K562 (cell line): ENCODE measurements around the gene SLC29A2. TPM values are rescaled to one million over a fixed set of nuclear protein-coding genes. Genes with fewer than 3 reads are reported as not detected.

Experiments used
- CC2D1A ChIP-seq: fragments of 450-650 bp; IDR thresholded peaks from 2 replicates; pipeline ENCODE4 v1.6.1; 2017; ENCODE audit warnings: mild to moderate bottlenecking
- GABPA ChIP-seq: fragments of 200-800 bp; sonication (Bioruptor generic); conservative IDR thresholded peaks from 2 replicates; pipeline ENCODE4 v1.6.1; 2016; ENCODE audit warnings: low read depth, missing genetic modification characterization, missing compliant biosample characterization
- GTF3C2 ChIP-seq: IDR thresholded peaks from 3 replicates; pipeline ENCODE4 v1.6.1; 2011; ENCODE audit warnings: borderline replicate concordance, mild to moderate bottlenecking, moderate library complexity; ENCODE audit not compliant: insufficient read length; ENCODE audit errors: extremely low read depth
- MITF ChIP-seq: IDR thresholded peaks from 2 replicates; pipeline ENCODE4 v1.6.1; 2014; ENCODE audit warnings: antibody characterized with exemption
- NUFIP1 ChIP-seq: fragments of 450-650 bp; IDR thresholded peaks from 2 replicates; pipeline ENCODE4 v1.6.1; 2018; ENCODE audit not compliant: partially characterized antibody
- RBM25 ChIP-seq: fragments of 200-400 bp; formaldehyde crosslinking; IDR thresholded peaks from 2 replicates; pipeline ENCODE4 v1.6.1; 2018; ENCODE audit warnings: low read length, low read depth, moderate library complexity; ENCODE audit not compliant: severe bottlenecking
- SIN3B ChIP-seq: fragments of 450-650 bp; IDR thresholded peaks from 2 replicates; pipeline ENCODE4 v1.6.1; 2017; ENCODE audit warnings: low read depth, mild to moderate bottlenecking, moderate library complexity
- SMARCA5 ChIP-seq: fragments of 450-650 bp; IDR thresholded peaks from 2 replicates; pipeline ENCODE4 v1.6.1; 2016
- SUPT5H ChIP-seq: fragments of 450-650 bp; IDR thresholded peaks from 2 replicates; pipeline ENCODE4 v1.6.1; 2016
- TBL1XR1 ChIP-seq, 2 experiments: IDR thresholded peaks; 2 replicates each; pipeline ENCODE4 v1.6.1; 2012; ENCODE audit warnings: improper control_type of control experiment in 2 of 2, low read length in 2 of 2, mild to moderate bottlenecking in 1 of 2
- TCF7 ChIP-seq: sonication (generic); IDR thresholded peaks from 2 replicates; pipeline ENCODE4 v1.6.1; 2016; ENCODE audit warnings: antibody characterized with exemption, borderline replicate concordance
- ZBTB49 ChIP-seq: sonication (generic); formaldehyde crosslinking; IDR thresholded peaks from 2 replicates; pipeline ENCODE4 v1.8.0; 2022; ENCODE audit warnings: missing genetic modification reagents, mild to moderate bottlenecking, borderline replicate concordance
- polyA plus RNA-seq, 8 experiments: library from polyadenylated mRNA; depleted of rRNA in 4 of 8; stranded (reverse) in 5 of 8; unstranded in 3 of 8; fragments of >200 nt; fragmentation: Nextera tagmentation in 2 of 8; fragmentation: Illumina TruSeq in 1 of 8; extraction: Ambion mirVana in 2 of 8; extraction: Trizol in 1 of 8; gene quantifications; 2 replicates each; pipeline versions ENCODE4 v1.2.1 to v1.2.3, GENCODE V29; 2011 to 2014; ENCODE audit warnings: inconsistent platforms in 1 of 8, missing spikeins in 1 of 8
- total RNA-seq, 7 experiments: library from RNA; depleted of rRNA in 6 of 7; stranded (reverse); fragments of >200 nt in 6 of 7; fragmentation: Illumina TruSeq in 2 of 7; extraction: Trizol in 2 of 7; gene quantifications; 2 replicates each; pipeline versions ENCODE4 v1.2.1 to v1.2.3, GENCODE V29; 2011 to 2021; ENCODE audit warnings: low replicate concordance in 1 of 7
- TF ChIP-seq, protein P1 (sequence below): sonication (generic); formaldehyde crosslinking; IDR thresholded peaks from 2 replicates; pipeline ENCODE4 v1.8.0; 2022; ENCODE audit warnings: missing genetic modification reagents, mild to moderate bottlenecking, moderate library complexity, borderline replicate concordance
- TF ChIP-seq, protein P2 (sequence below): sonication (generic); formaldehyde crosslinking; IDR thresholded peaks from 2 replicates; pipeline ENCODE4 v1.8.0; 2022; ENCODE audit warnings: mild to moderate bottlenecking, missing genetic modification reagents
- TF ChIP-seq, protein P3 (sequence below): sonication (generic); formaldehyde crosslinking; IDR thresholded peaks from 2 replicates; pipeline ENCODE4 v1.4.0; 2020; ENCODE audit warnings: mild to moderate bottlenecking, missing genetic modification reagents

The SLC29A2 gene
- total and polyA plus RNA-seq, 9 of the 15 experiments (the other 6 are each of a cell fraction or from before 2014, with no cell fraction given), result 2.4 to 48.6 (median 14.2) TPM

- TF ChIP-seq GTF3C2, result no peak
- TF ChIP-seq CC2D1A, result no peak
- TF ChIP-seq ZBTB49 (CRISPR knock-in tag), result no peak
- TF ChIP-seq, protein P1, sequence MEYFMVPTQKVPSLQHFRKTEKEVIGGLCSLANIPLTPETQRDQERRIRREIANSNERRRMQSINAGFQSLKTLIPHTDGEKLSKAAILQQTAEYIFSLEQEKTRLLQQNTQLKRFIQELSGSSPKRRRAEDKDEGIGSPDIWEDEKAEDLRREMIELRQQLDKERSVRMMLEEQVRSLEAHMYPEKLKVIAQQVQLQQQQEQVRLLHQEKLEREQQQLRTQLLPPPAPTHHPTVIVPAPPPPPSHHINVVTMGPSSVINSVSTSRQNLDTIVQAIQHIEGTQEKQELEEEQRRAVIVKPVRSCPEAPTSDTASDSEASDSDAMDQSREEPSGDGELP (CRISPR knock-in tag), result no peak
- TF ChIP-seq, protein P2, sequence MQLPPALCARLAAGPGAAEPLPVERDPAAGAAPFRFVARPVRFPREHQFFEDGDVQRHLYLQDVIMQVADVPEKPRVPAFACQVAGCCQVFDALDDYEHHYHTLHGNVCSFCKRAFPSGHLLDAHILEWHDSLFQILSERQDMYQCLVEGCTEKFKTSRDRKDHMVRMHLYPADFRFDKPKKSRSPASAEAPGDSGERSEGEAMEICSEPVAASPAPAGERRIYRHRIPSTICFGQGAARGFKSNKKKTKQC (CRISPR knock-in tag), result no peak
- TF ChIP-seq MITF, result no peak
- 0 out of 2 replicates have a peak, but pooled peaks have one; percentile 54 for TF ChIP-seq SMARCA5
- no peak for TF ChIP-seq TBL1XR1 (IDR thresholded peaks at IDR 0.05; ENCODE audit: low read length in 2 of 2)
- TF ChIP-seq SIN3B, result no peak
- no peak for TF ChIP-seq NUFIP1
- no peak for TF ChIP-seq GABPA (tag)
- TF ChIP-seq SUPT5H, result 0 out of 2 replicates have a peak, but pooled peaks have one; percentile 34
- TF ChIP-seq TCF7, result no peak
- TF ChIP-seq RBM25, result peak; percentile 67
- TF ChIP-seq, protein P3, sequence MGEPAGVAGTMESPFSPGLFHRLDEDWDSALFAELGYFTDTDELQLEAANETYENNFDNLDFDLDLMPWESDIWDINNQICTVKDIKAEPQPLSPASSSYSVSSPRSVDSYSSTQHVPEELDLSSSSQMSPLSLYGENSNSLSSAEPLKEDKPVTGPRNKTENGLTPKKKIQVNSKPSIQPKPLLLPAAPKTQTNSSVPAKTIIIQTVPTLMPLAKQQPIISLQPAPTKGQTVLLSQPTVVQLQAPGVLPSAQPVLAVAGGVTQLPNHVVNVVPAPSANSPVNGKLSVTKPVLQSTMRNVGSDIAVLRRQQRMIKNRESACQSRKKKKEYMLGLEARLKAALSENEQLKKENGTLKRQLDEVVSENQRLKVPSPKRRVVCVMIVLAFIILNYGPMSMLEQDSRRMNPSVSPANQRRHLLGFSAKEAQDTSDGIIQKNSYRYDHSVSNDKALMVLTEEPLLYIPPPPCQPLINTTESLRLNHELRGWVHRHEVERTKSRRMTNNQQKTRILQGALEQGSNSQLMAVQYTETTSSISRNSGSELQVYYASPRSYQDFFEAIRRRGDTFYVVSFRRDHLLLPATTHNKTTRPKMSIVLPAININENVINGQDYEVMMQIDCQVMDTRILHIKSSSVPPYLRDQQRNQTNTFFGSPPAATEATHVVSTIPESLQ (CRISPR knock-in tag), result no peak
These were observed 8.9 kb downstream of the SLC29A2 start (continued) for GRCh38 chr11:66362481-66363147.
